Measurements from ENCODE around the gene GNL3. TPM values are rescaled to one million over a fixed set of nuclear protein-coding genes. Genes with fewer than 3 reads are reported as not detected.

The GNL3 gene
- total and polyA plus RNA-seq, 12 donors, result 20.6 to 60.4 (median 25.8) TPM

DNA sequence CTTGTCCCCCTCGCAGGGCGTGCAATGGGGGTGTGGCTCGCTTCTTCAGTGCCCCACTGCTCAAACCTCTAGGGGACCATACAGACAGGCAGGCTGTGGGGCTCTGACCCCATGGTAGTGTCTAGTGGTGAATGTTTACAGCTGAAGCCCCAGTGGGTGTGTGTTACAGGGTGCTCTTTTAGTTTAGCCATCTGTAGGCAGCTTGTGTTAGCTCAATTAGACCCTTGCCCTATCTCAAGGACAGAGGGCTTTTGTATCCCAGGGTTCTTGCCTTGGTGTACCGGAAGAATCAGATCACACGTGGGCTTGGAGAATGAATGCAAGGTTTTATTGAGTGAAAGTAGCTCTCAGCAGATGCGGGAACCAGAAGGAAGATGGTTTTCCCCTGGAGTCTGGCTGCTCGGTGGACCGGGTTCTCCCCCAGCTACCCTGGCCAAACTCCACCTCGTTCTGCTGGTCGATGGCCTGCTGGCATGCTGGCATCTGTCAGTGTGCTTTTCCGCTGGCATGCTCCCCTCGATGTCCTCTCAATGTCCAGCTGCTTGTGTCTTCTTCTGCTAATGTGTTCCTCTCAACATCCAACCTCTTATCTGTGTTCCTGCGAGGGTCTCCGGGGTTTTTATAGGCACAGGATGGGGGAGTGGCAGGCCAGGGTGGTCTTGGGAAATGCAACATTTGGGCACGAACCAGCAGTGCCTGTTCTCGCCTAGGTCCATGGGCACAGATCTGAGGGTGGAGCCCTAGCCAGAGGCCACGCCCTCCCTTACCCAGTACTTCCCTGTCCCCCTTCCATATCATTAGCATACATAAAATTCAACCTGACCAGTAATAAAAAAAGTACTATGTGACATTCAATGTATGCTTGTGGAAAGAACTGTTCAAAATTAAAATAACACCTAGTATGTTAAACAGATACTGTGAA is 26.7 kb downstream of the GNL3 start:
- no peaks in the 10 kb centered on the region for H3K27me3 ChIP-seq
- 90 to 95% methylated on average over 17 of the region's 17 CpGs for WGBS, 2 donors
- peaks cover 0 to 9% (median 6%) of the 10 kb centered on the region in 9 donors for H3K4me1 ChIP-seq
- peaks cover 0 to 53% (median 21%) of the 10 kb centered on the region in 9 donors for H3K36me3 ChIP-seq
- H3K27ac ChIP-seq, result no peak overlapping the region
- intact Hi-C loops (cut with DNase I), result no loop called here
- no peaks in the 10 kb centered on the region for H3K9me3 ChIP-seq
- ATAC-seq, result no peak
- H3K4me3 ChIP-seq, result no peak overlapping the region
- no peak for DNase-seq
- TF ChIP-seq CTCF (IDR thresholded peaks at IDR 0.05), result no peak

DNA sequence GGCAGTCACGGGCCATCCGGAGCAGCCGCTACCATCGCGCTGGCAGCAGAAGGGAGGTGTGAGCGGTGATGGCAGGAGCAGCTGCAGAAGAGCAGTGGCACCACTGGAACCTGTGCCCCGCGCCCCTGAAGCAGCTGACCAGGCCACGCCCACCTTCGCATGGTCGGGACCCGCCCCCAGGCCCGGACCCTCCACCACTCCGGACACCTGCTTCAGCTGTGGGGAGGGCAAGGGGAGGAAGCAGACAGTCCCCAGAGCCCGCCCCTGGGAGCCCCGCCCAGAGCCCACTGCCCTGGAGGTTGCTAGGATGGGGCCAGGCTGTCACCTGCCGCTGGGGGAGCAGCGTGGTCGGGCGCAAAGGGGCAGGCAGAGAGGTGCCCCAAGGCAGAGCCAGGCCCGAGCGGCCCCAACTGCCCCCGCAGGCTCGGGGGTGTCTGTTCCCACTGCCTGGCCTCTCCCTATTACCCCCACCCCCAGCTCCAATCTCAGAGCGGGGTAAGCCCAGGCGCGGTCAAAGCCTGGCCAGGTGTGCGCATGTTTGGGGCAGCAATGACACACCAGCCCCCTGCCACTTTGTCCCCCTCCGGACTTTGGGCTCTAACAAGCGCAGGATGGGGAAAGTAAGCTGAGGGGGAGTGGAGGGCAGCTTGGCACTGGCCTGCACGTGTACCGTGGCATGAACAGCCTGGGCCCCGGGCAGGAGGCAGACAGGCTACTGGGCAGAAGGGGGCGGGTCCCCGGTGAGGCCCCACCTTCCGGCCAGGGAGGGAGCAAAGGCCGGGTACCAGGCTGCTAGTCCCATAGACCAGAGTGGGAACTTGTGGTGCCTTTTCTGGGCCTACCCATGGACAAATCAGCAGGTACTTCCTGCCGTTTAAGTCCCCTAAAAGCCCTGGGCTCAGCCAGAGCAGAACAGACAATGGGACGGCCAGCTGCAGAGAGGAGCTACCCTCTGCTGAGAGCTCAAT is 28.8 kb downstream of the GNL3 start:
- no peak for TF ChIP-seq CTCF (IDR thresholded peaks at IDR 0.05)
- ATAC-seq (peak in 7 of 8 donors; percentile 20 to 64 (median 45)), DNase-seq (no peak)
- Histone ChIP-seq H3K9me3 (peaks cover 0 to 7% (median 0%) of the 10 kb centered on the region in 11 donors), H3K27ac (no peak overlapping the region), H3K4me1 (peaks cover 0 to 5% (median 0%) of the 10 kb centered on the region in 9 donors), H3K4me3 (no peak overlapping the region), H3K36me3 (peaks cover 0 to 46% (median 9%) of the 10 kb centered on the region in 9 donors), H3K27me3 (no peaks in the 10 kb centered on the region)
- 38 to 54% methylated on average over 39 of the region's 39 CpGs for WGBS, 2 donors
- intact Hi-C loops (cut with DNase I), result no loop called here

DNA sequence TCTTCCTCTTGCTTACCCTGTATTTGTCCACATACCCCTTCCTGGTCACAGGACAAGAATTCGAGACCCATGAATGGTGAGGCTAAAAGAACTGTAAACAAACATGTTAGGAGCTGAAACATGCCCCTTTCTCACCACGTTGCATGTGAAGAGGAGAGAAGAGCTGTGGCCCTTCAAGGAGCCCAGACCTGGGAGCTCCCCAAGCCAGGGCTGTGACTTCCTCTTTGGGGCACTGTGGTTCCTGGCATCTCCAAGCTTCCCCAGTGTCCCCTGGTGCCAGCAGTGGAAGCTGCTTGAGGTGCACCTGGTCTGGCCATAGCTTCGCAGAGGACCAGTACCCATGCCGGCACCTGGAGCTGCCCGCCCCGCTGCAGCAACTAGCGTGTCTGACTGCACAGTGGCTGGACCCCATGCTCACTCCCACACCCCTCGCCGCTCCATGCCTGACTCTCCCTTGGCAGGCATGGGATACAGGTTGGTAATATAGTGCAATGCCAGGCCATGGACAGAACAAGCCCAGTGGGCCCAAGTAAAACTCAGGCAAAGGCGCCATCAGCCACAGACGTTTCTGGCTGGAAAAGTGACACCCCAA is 30.0 kb downstream of the GNL3 start:
- intact Hi-C loops (cut with DNase I), result no loop called here
- WGBS, 2 donors, result 93 to 94% methylated on average over 11 of the region's 11 CpGs
- no peak for TF ChIP-seq CTCF (IDR thresholded peaks at IDR 0.05)
- DNase-seq, result no peak
- Histone ChIP-seq H3K4me1 (peaks cover 0 to 16% (median 0%) of the 10 kb centered on the region in 9 donors), H3K4me3 (no peak overlapping the region), H3K9me3 (peaks cover 0 to 18% (median 0%) of the 10 kb centered on the region in 11 donors), H3K36me3 (peaks cover 0 to 45% (median 9%) of the 10 kb centered on the region in 9 donors), H3K27me3 (no peaks in the 10 kb centered on the region), H3K27ac (no peak overlapping the region)
- ATAC-seq, result peak in 1 of 8 donors; percentile 13

DNA sequence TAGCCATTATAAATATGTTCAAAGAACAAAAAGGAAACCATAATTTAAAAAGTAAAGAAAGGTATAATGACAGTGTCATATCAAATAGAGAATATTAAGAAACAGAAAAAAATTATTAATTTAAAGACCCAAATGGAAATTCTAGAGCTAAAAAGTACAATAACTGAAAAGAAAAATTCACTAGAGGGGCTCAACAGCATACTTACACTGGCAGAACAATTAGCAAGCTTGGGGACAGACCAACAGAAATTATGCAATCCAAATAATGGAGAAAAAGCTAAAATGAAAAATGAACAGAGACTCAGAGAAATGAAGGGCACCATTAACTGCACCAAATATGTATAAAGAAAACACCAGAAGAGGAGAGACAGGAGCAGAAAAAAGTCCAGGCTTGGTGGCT is 33.8 kb downstream of the GNL3 start:
- intact Hi-C loops (cut with DNase I), result no loop called here
- no peak for ATAC-seq

More for the DNA sequence above, 33.8 kb downstream of the GNL3 start:
- no peak for TF ChIP-seq CTCF (IDR thresholded peaks at IDR 0.05)
- Histone ChIP-seq H3K27ac (no peak overlapping the region), H3K9me3 (peaks cover 0 to 18% (median 0%) of the 10 kb centered on the region in 11 donors), H3K4me1 (peaks cover 0 to 27% (median 0%) of the 10 kb centered on the region in 9 donors), H3K36me3 (peaks cover 0 to 38% (median 6%) of the 10 kb centered on the region in 9 donors), H3K4me3 (no peak overlapping the region), H3K27me3 (no peaks in the 10 kb centered on the region)
- DNase-seq, result no peak
